Heart left ventricle (tissue), 16 donors: ENCODE data around the gene LMCD1. TPM values are rescaled to one million over a fixed set of nuclear protein-coding genes. Genes with fewer than 3 reads are reported as not detected.
A peak's percentile ranks its signal among the peaks of the same experiment; 100 is the strongest.

Source experiments
- ATAC-seq, 4 donors: fragments of 200-7000 bp; cut with Tn5 transposase; one replicate each; pipeline ENCODE4 v1.9.1; 2020 to 2022; ENCODE audit warnings: moderate library complexity in 4 of 4, mild to moderate bottlenecking in 3 of 4, moderate number of reproducible peaks in 1 of 4
- DNase-seq, 5 donors: peaks; one replicate each; pipeline ENCODE4 v3.0.0-alpha.2; 2020
- H3K27ac ChIP-seq, 12 donors: fragments of 200-600 bp; sonication (generic) in 4 of 12; one replicate each; pipeline versions ENCODE4 v1.5.0 to v1.8.0; 2016 to 2022; ENCODE audit warnings: mild to moderate bottlenecking in 2 of 12
- H3K27me3 ChIP-seq, 9 donors: fragments of 200-600 bp; sonication (generic) in 2 of 9; one replicate each; pipeline versions ENCODE4 v1.5.1 to v1.8.0; 2016 to 2022; ENCODE audit warnings: mild to moderate bottlenecking in 3 of 9
- H3K36me3 ChIP-seq, 9 donors: fragments of 200-600 bp; sonication (generic) in 2 of 9; one replicate each; pipeline versions ENCODE4 v1.5.0 to v1.8.0; 2018 to 2022; ENCODE audit warnings: mild to moderate bottlenecking in 2 of 9
- H3K4me1 ChIP-seq, 12 donors: fragments of 200-600 bp; sonication (generic) in 4 of 12; one replicate each; pipeline versions ENCODE4 v1.5.0 to v1.8.0; 2016 to 2022; ENCODE audit warnings: mild to moderate bottlenecking in 3 of 12
- H3K4me3 ChIP-seq, 12 donors: fragments of 200-600 bp; sonication (generic) in 4 of 12; one replicate each; pipeline versions ENCODE4 v1.5.0 to v1.8.0; 2017 to 2022; ENCODE audit warnings: mild to moderate bottlenecking in 9 of 12, moderate library complexity in 4 of 12
- H3K9me3 ChIP-seq, 12 donors: fragments of 200-600 bp; sonication (generic) in 4 of 12; one replicate each; pipeline versions ENCODE4 v1.5.0 to v1.8.0; 2016 to 2022; ENCODE audit warnings: mild to moderate bottlenecking in 1 of 12
- CTCF ChIP-seq, 12 donors: fragments of 200-600 bp; sonication (generic) in 4 of 12; IDR thresholded peaks; one replicate each; pipeline versions ENCODE4 v1.5.0 to v1.8.0; 2018 to 2022; ENCODE audit warnings: antibody characterized with exemption in 12 of 12, mild to moderate bottlenecking in 5 of 12
- POLR2A ChIP-seq, 2 donors: fragments of 450-650 bp; IDR thresholded peaks; one replicate each; pipeline ENCODE4 v1.6.1; 2017; ENCODE audit warnings: antibody characterized with exemption in 2 of 2, mild to moderate bottlenecking in 2 of 2, moderate library complexity in 2 of 2
- WGBS, 4 donors: extraction: QIAGEN DNeasy Blood & Tissue Kit in 2 of 4; methylation state at CpG; one replicate each; pipeline versions ENCODE4 v1.1.5 to v1.1.7; 2013 to 2018; 5-methylcytosine and 5-hydroxymethylcytosine counted together
- intact Hi-C, 10 donors: fragments of 100-400 bp; cut with DNase I; formaldehyde crosslinking; loops; one replicate each; pipeline versions ENCODE4 v1.11.1 to v1.14.2; 2022
- polyA plus RNA-seq, 2 donors: library from polyadenylated mRNA; stranded (reverse); fragments of 200-250 nt; gene quantifications; one replicate each; pipeline ENCODE4 v1.2.3, GENCODE V29; 2013
- total RNA-seq, 9 donors: library from RNA; depleted of rRNA in 2 of 9; stranded (reverse); fragments of >200 nt in 2 of 9; fragmentation: NEBNext Ultra II Directional in 3 of 9; extraction: Animal tissue kit (Norgen Biotek cat#: 25700) in 3 of 9; gene quantifications; one replicate each; pipeline versions ENCODE4 v1.1.0 to v1.2.4, GENCODE V29; 2016 to 2023
- donor health status: ischemic (EF 13 %, LVEDD 7.1; RV severe dilation, severe dysfunction).
- donor health status: healthy with polysubstance abuse.
- donor health status: DM: no; HTN: yes; CAD: no.
- donor health status: DM: no; HTN: no; CAD: no.
- donor health status: ischemic (EF 25% LVEDD 6.9; RV normal size, moderate dysfunction).
- donor health status: ischemic (EF 25% LVEDD 5.7; RV mildly dilated, moderate dysfunction).
- donor health status: healthy.
- donor health status: DM: yes; HTN: yes; CAD: no.
- donor health status: ischemic (EF 35%, LVEDD 5.7; RV mildly dilated, moderate dysfunction).
- donor health status: nonischemic (EF 11% LVEDD 7.7; RV severe dilation, severe dysfunction).
- donor health status: DM: yes; HTN: yes; CAD: no.
- donor health status: PGD.
- donor health status: ischemic (EF 29% LVEDD 5.4; RV normal size, mild dysfunction).
- donor health status: nonischemic (EF 23%, LVEDD 6.1; RV moderate dilation, normal function).

LMCD1 gene
- total and polyA plus RNA-seq, 11 donors = 34.9 to 661 (median 54.6) TPM

DNA sequence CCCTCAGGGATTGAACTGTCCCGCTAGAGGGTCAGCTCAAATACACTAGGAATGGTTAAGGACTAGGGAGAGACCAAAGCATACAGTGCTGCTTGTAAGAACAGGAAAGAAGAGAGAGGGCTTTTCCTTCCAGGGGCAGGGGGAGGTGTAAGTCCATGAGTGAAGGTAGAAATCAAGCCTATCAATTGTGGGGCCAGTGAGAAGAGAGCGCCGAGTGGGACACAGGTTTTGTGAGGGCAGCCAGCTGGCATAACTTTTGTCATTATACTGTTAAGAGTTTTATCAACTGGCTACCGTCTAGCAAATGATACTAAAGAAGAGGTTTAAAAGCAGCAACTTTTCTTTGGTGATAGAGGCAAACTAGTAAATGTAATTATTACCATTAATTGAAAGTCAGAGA lies 45.0 kb downstream of the LMCD1 start:
- 56 to 74% (median 59%) methylated on average over 4 of the region's 4 CpGs for whole genome bisulfite sequencing, 4 donors
- DNase-seq (no peak), ATAC-seq (peak in 2 of 4 donors; percentile 43 to 53)
- H3K36me3 ChIP-seq = peaks cover 3 to 96% (median 67%) of the 10 kb centered on the region in 9 donors
- H3K9me3 ChIP-seq = no peaks in the 10 kb centered on the region
- intact Hi-C loops = loop anchor here in 1 of 10 donors (5.0 kb wide), 1 partner anchor 39 kb away; no protein-coding TSS in a partner anchor
- H3K27ac ChIP-seq = no peak overlapping the region
- H3K4me3 ChIP-seq = no peak overlapping the region
- H3K27me3 ChIP-seq = no peaks in the 10 kb centered on the region
- TF ChIP-seq POLR2A (IDR thresholded peaks at IDR 0.05) (no peak), CTCF (IDR thresholded peaks at IDR 0.05) (no peak)
- H3K4me1 ChIP-seq = peaks cover 0 to 37% (median 8%) of the 10 kb centered on the region in 12 donors

DNA sequence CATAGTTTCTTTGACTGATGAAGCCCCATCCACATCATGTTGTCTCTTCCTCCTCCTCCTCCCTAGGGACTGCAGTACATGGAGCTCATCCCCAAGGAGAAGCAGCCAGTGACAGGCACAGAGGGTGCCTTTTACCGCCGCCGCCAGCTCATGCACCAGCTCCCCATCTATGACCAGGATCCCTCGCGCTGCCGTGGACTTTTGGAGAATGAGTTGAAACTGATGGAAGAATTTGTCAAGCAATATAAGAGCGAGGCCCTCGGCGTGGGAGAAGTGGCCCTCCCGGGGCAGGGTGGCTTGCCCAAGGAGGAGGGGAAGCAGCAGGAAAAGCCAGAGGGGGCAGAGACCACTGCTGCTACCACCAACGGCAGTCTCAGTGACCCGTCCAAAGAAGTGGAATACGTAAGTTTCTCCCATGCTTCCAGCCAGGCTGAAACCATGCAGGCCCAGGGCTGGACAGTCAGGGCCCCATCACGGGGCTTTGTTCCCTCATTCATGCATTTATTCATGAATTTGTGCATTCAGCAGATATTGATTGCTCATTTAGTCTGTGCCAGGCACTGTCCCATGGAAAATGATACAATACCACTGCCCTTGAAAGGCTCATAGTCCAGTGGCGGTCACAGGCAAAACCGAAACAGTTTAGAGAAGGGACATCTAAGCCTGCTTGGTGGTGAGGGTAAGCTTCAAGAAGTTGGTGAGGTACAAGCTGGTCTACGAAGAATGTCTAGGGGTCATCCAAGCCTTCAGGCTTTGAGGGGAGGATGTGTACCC lies 47.1 kb downstream of the LMCD1 start:
- peaks cover 0 to 46% (median 16%) of the 10 kb centered on the region in 12 donors for H3K4me1 ChIP-seq
- H3K36me3 ChIP-seq = peaks cover 0 to 95% (median 62%) of the 10 kb centered on the region in 9 donors
- no peaks in the 10 kb centered on the region for H3K27me3 ChIP-seq
- H3K27ac ChIP-seq = no peak overlapping the region
- TF ChIP-seq POLR2A (IDR thresholded peaks at IDR 0.05) (no peak), CTCF (IDR thresholded peaks at IDR 0.05) (no peak)
- ATAC-seq = no peak
- DNase-seq = no peak
- no peaks in the 10 kb centered on the region for H3K9me3 ChIP-seq
- intact Hi-C loops = loop anchor here in 1 of 10 donors (5.0 kb wide), 1 partner anchor 41 kb away; no protein-coding TSS in a partner anchor
- H3K4me3 ChIP-seq = no peak overlapping the region
- WGBS, 4 donors = 95 to 98% (median 97%) methylated on average over 17 of the region's 17 CpGs

DNA sequence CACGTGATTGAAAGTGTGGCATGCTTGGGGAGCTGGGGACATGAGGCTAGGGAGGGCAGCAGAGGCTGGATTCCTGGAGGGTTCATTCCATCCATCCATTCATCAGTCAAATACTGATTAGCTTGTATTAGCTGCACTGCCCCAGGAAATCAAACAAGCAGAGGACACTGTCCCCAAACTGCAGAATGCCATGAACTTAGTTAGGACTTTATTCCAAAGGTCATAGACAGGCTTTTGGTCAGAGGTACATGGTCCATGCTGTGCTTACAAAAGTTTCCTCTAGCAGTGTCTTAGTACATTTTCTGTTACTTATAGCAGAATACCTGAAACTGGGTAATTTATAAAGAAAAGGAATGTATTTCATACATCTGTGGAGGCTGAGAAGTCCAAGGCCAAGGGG lies 47.7 kb downstream of the LMCD1 start:
- Histone ChIP-seq H3K9me3 (no peaks in the 10 kb centered on the region), H3K4me3 (no peak overlapping the region), H3K27me3 (no peaks in the 10 kb centered on the region), H3K4me1 (peaks cover 0 to 53% (median 19%) of the 10 kb centered on the region in 12 donors), H3K36me3 (peaks cover 0 to 94% (median 61%) of the 10 kb centered on the region in 9 donors), H3K27ac (no peak overlapping the region)
- intact Hi-C loops = loop anchor here in 1 of 10 donors (5.0 kb wide), 1 partner anchor 42 kb away; no protein-coding TSS in a partner anchor
- TF ChIP-seq POLR2A (IDR thresholded peaks at IDR 0.05) (no peak), CTCF (IDR thresholded peaks at IDR 0.05) (no peak)
- WGBS, 4 donors = 67 to 82% (median 77%) methylated on average over 1 of the region's 1 CpG
- ATAC-seq = no peak
- DNase-seq = no peak

DNA sequence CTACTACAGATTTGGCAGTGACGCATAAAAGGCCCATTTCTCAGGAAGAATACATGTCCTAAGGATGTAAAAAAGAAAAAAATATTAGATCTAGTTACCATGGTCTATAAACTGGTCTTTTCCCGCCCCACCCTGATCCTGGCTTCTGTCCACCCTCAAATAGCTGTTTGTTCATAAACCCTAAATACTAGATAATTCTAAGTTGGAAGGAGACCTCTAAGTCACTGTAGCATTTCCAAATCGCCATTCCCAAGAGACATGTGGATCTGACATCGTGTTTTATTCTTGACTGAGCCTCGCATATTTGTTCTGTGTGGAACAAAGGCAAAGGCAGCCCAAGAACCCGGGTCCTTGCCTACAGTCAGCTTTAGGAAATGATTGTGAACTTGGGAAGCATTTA lies 49.0 kb downstream of the LMCD1 start:
- no peaks in the 10 kb centered on the region for H3K27me3 ChIP-seq
- peaks cover 0 to 65% (median 23%) of the 10 kb centered on the region in 12 donors for H3K4me1 ChIP-seq
- peak overlapping the region in 11 of 12 donors; percentile 1 to 52 (median 23) for H3K27ac ChIP-seq
- WGBS, 4 donors = 61 to 71% (median 66%) methylated on average over 6 of the region's 6 CpGs
- no peaks in the 10 kb centered on the region for H3K9me3 ChIP-seq
- peaks cover 0 to 84% (median 52%) of the 10 kb centered on the region in 9 donors for H3K36me3 ChIP-seq
- ATAC-seq (peak in 2 of 4 donors; percentile 31 to 36), DNase-seq (peak in 1 of 5 donors; percentile 39)
- intact Hi-C loops = loop anchor here in 1 of 10 donors (5.0 kb wide), 1 partner anchor 43 kb away; no protein-coding TSS in a partner anchor
- no peak overlapping the region for H3K4me3 ChIP-seq
- TF ChIP-seq CTCF (IDR thresholded peaks at IDR 0.05) (no peak), POLR2A (IDR thresholded peaks at IDR 0.05) (no peak)
